NCI-H748 (cell line): ENCODE measurements around the gene PAM.

Experiments
- DNase-seq: peaks from one replicate; lab custom pipeline; 2025; ENCODE audit not compliant: unreplicated experiment; lab: John Stamatoyannopoulos, UW

PAM gene

GRCh38 chr5:102930244-102930643 lies 175.1 kb downstream of the PAM start:
- no peak for DNase-seq

- DNase-seq, result no peak
Observed at GRCh38 chr5:102931085-102931725, 176.1 kb downstream of the PAM start.

GRCh38 chr5:102932781-102933180 lies 177.7 kb downstream of the PAM start:
- no peak for DNase-seq

DNA sequence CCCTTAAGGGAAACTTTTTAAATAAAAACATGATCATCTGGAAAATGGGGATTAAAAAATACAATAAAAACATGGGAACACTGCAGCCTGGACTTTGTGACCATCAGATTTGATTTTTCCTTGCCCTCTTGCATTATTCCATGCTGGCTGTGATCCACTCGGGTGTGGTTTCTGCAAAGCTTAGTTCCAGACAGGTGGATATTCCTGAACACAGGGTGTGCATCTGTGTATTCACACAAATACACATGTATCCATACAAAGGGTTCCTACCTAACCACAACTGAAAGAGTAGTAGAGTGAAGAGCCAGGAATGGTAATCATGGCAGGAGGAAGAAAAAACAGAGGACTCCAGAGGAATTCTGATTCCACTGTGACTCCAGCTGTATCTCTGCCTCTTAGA lies 178.2 kb downstream of the PAM start:
- no peak for DNase-seq

- no peak for DNase-seq
Observed at GRCh38 chr5:102933721-102934459, 178.8 kb downstream of the PAM start.

- DNase-seq, result no peak
Observed at GRCh38 chr5:102937894-102938293, 182.8 kb downstream of the PAM start.

DNA sequence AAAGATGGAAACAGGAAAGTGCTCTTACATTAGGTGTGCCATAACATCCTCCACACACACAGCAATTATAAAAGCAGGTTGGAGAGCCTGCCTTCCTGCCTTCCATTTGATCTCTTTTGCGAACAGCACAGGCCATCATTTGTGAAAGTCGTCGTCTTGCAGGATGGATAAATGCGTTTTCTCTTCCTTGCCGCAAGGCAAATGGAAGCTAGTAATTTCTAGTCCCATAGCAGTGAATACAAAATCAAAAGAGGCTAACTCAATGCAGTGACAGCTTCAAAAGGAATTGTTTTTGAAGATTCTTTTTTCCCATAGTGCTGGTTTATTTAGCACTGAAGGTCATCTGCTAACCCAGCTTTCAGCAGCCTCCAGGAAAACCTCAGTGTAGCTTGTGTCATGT lies 186.0 kb downstream of the PAM start:
- DNase-seq, result no peak

DNA sequence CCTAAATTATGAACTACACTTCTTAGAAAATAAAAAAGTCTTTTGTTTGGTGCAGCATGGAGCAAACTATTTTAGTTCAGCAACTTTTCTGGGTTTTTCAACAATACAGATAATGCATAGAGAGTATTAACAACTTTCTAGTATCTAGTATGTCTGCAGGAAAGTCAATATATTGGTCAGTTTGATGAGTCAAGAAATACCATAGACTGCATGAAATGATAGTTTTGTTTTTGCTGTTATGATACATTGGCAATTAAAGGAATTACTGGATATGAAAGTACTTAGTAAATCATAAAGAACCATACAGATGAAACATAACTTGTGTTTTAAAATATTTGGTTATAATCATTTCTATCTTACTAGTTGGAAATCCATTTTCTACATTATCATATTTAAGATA lies 191.3 kb downstream of the PAM start:
- DNase-seq, result no peak

DNA sequence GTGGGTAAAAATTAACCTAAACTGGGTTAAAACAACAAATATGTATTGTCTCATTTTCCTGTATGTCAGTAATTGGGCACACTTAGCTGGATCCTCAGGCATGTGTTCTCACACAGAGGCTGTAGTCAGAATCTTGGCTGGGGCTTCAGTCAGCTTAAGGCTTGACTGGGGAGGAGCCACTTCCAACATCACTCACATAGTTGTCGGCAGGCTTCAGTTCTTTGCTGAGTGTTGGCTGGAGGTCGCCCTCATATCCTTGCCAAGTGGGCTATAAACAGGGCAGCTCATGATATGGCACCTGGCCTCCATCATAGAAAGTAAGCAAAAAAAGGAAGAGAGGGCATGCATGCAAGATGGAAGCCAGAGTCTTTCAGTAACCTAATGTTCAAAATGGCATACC lies 191.9 kb downstream of the PAM start:
- no peak for DNase-seq

DNA sequence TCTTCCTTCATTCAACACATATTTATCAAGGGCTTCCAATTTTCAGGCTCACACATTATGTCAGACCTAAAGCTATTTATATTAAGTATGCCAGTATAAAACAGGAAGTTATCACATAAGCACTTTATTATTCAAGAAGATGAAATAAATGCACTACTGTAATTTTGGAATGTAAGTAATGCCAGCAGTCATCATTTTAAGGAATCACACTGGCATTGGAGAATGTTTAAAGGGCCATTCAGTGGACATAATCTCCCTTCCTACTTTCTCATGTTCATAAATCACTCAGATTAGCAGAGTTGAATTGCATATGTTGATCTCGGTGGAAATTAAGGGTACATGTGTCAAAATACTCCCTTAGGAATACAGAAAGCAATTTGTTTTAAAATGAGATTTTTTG lies 200.4 kb downstream of the PAM start:
- DNase-seq, result no peak

DNA sequence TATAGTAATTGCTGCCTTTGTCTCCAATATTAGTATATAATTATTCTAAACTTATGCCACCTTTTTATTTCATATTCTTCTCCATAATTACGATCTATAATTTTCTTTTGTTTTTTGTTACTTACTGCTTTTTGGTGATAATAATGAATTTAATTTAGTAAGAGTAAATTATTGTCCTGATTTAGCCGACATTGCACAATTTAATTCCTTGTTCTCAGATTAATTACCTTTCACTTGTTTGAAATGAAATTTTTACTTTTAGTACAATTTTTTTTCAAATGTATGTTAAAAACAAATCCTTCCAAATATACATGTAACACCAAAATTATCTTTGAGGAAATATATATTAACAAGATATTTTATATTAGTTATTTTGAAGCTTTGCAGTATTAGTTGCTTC lies 201.5 kb downstream of the PAM start:
- no peak for DNase-seq

DNA sequence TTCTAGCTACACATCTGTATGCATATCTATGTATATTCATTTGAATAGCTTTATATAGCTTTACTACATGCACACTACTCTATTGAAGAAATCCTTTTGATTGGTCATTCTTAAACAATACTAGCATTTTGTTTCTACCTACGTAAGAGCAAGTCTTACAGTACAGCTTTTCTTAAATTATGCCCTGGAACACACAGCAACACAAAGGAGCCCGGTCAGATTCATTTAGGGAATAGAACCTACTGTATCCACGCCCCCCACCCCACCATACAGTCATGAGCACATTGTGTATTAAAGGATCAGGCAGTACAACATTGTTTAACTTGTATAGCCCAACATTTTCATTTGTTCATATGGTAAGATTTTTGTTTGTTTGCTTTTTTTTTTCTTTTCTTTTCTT lies 202.0 kb downstream of the PAM start:
- DNase-seq, result no peak

DNA sequence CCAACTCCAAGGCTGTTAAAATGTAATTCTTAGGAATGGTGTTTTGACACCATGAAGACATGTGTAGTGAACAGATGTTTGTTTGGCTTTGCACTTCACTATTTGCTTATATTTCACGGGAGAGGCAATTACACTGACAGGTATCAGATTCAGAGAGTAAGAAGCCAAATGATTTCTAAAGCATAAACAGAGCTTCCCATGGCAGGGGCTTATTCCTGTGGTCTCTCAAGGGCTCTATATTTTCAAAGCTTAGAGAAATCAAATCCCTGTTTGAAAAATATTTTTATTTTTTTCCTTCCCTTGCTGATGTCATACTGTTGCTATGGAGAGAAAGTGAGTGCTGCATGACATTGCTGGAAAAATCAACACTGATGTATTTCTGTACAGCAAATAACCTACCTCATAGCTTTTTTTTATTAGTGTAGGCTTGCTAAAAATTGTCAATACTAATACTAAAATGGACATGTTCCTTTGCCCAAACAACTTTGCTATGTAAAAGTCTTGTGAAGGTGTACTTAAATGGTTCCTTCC lies 203.4 kb downstream of the PAM start:
- peak; percentile 34 for DNase-seq

DNA sequence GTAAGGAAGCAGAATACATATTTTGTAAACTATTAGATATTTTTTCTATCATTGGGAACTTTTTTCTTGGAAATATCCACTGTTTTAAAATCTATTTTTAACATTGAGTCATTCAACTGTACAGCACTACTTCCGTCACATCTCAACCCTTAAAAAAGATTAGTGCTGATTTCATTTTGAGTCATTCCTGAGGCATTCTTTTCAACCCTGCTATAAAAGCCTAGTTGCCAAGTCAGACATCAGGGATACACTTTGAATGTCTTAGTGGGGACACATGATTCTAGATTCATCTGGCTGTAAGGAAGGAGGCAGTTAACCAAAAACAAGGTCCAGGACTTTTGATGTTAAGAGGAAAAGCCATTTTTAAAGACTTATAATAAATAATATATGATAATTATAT lies 203.9 kb downstream of the PAM start:
- DNase-seq, result no peak

GRCh38 chr5:102961671-102962070 lies 206.6 kb downstream of the PAM start:
- peak; percentile 7 for DNase-seq

- DNase-seq, result no peak
Observed at GRCh38 chr5:102965653-102966052, 210.5 kb downstream of the PAM start.

GRCh38 chr5:102969641-102970040 lies 214.5 kb downstream of the PAM start:
- DNase-seq, result no peak

DNA sequence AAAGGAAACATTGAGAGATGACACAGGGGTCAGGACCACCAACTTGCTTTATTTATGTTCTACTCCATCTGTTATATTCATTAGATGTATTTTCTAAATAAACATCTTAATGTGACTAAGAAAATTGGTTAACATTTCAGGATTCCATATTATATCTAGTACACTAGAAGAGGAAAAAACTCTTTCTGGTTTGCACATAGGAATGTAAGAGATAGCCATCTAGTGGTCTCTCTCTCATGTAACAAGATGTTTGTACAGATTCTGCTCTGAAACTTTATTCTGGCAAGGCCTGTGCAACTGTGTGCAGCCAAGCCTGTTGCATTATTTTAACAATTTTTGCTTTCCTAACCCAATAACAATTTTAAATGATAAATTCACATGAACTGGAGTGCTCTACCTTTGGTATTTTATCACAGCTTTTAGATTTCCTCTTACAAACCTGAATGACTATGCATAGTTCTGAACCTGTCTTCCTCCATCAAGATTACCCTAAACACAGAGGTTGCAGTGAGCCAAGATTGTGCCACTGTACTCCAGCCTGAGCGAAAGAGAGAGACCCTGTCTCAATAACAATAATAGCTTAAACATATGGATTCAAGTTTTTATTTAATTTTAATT lies 216.7 kb downstream of the PAM start:
- DNase-seq, result peak; percentile 28

DNA sequence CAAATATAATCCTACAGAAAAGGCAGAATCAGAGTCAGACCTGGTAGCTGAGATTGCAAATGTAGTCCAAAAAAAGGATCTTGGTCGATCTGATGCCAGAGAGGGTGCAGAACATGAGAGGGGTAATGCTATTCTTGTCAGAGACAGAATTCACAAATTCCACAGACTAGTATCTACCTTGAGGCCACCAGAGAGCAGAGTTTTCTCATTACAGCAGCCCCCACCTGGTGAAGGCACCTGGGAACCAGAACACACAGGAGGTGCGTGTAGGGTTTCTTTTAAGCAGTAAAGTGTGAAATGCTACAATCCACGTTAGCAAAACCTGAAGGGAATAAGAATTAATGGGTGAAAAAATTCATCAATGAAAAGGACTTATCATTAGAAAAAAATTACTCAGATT lies 219.1 kb downstream of the PAM start:
- no peak for DNase-seq

GRCh38 chr5:102975045-102975444 lies 219.9 kb downstream of the PAM start:
- no peak for DNase-seq

GRCh38 chr5:102975457-102976182 lies 220.5 kb downstream of the PAM start:
- DNase-seq, result no peak
